Measurements from ENCODE around the gene C11orf86.
"Not testable (repeated sequence)": the region's sequence is repeated elsewhere in the genome, so short reads cannot be mapped to it uniquely, and the experiment has no call there.

Gene C11orf86

DNA sequence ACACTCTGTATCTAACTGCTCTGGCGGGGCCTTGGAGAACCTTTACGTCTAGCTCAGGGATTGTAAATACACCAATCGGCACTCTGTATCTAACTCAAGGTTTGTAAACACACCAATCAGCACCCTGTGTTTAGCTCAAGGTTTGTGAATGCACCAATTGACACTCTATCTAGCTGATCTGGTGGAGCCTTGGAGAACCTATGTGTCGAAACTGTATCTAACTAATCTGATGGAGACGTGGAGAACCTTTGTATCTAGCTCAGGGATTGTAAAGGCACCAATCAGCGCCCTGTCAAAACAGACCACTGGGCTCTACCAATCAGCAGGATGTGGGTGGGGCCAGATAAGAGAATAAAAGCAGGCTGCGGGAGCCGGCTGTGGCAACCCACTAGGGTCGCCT is 14.3 kb downstream of the C11orf86 start:
- DNase-seq (ENCODE audit: low spot score) = not testable (repeated sequence)

DNA sequence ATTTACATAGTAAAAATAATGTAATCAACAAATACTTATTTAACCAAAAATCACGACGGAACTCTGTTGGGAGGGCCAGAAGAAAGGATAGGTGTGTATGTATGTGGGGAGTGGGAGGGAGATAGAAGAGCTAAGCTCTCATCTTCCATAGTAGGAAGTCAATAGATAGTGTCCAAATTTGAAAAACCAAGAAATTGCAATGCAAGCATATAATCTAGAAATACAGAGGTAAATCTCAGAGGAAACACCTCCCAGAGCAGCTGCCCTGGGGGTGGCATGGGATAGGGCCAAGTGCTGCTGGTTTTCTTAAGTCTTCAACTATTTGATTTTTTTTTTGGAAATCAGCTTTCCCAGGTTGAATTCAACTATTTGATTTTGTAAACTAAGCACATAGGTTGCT is 16.9 kb downstream of the C11orf86 start:
- DNase-seq (ENCODE audit: low spot score) = no peak

GRCh38 chr11:66996609-66997273 is 21.6 kb downstream of the C11orf86 start:
- DNase-seq (ENCODE audit: low spot score) = no peak

- no peak for DNase-seq (ENCODE audit: low spot score)
Measured at GRCh38 chr11:66999555-66999954, 24.5 kb downstream of the C11orf86 start.

GRCh38 chr11:67001332-67001731 is 26.2 kb downstream of the C11orf86 start:
- no peak for DNase-seq (ENCODE audit: low spot score)

- DNase-seq (ENCODE audit: low spot score) = no peak
Measured at GRCh38 chr11:67002297-67002913, 27.3 kb downstream of the C11orf86 start.

DNA sequence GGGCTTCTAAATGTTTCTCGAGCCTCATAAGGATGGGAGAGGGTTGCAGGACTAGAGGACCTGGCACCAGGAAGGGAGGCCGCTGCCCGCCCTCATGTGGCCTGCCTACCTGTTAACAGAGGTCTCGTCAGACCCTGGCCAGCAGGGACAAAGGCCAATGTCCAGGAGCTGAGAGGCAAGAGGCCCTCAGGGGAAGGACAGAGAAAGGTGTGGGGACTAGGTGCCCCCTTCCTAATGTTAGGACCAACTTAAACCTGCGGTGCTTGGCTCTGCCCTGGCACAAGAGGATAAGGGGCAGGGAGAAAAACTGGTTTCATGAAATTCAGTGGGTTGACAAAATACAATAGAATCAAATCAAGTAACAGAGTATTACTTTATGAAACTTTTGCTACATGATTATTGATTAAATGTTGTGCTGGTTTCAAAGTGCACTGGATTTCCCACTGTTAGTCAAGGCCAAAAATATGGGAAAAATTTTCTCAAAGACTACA is 27.9 kb downstream of the C11orf86 start:
- no peak for DNase-seq (ENCODE audit: low spot score)

DNA sequence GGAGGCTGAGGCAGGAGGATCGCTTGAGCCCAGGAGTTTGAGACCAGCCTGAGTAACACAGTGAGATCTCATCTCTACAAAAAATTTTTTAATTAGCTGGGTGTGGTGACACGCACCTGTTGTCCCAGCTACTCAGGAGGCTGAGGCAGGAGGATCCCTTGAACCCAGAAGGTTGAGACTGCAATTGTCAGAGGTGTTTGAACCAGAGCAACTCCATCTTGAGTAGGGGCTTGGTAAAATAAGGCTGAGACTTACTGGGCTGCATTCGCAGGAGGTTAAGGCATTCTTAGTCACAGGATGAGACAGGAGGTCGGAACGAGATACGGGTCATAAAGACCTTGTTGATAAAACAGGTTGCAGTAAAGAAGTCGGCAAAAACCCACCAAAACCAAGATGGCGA is 30.1 kb downstream of the C11orf86 start:
- DNase-seq (ENCODE audit: low spot score) = not testable (repeated sequence)

DNA sequence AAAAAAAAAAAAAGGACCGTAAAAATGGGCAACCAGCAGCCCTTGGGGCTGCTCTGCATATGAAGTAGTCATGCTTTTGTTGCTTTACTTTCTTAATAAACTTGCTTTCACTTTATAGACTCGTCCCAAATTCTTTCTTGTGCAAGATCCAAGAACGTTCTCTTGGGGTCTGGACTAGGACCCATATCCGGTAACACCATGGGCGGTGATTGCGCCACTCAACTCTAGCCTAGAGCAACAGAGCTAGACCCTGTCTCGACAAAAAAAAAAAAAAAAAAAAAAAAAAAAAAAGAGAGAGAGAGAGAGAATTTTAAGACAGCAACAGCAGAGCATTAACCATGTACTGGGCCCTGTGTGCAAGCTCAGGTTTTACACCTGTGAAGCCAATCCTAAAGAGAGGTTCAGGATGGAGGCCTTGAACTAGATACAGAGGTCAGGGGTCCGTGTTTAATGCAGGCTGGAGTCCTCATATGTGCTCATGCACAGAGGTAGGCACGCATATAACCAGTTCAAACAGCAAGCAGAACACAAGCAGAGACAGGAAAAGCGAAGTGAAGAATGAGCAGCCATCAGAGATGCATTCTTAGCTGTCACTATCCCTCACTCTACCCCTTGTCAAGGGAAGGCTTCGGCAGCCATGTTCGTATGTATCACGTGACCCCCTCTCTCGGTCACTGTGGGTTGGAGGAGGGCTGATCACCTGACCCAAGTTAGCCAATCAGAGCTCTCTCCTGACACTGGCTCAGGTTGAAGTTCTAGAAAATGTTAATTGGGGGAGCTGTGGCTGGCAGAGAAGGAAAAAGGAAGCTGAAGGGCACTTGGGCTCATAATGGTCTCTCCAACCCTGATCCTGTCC is 31.2 kb downstream of the C11orf86 start:
- DNase-seq (ENCODE audit: low spot score) = no peak

GRCh38 chr11:67007126-67007525 is 32.0 kb downstream of the C11orf86 start:
- no peak for DNase-seq (ENCODE audit: low spot score)

- DNase-seq (ENCODE audit: low spot score) = no peak
Measured at GRCh38 chr11:67010296-67010905, 35.3 kb downstream of the C11orf86 start.

DNA sequence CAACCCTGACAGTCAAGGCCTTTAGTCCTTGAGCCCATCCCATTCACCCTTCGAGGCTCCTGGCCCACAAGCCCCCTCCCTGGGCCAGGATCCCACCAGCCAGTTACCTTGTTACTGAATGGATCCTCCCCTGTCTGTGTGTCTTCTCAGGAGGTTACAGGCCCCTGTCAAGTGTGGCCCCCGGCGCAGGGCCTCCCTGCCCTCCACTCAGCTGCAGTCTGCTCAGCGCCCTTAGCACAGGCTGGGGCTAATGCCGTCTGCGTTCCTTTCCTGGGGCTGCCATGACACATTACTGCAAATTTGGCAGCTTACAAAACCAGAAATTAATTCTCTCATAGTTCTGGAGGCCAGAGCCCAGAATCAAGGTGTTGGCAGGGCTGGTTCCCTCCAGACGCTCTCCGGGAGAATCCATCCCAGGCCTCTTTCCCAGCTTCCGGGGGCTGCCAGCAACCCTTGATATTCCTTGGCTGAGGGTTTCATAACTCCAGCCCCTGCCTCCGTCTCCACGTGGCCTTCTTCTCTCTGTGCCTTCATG is 38.5 kb downstream of the C11orf86 start:
- no peak for DNase-seq (ENCODE audit: low spot score)

- no peak for DNase-seq (ENCODE audit: low spot score)
Measured at GRCh38 chr11:67014343-67014742, 39.2 kb downstream of the C11orf86 start.

DNA sequence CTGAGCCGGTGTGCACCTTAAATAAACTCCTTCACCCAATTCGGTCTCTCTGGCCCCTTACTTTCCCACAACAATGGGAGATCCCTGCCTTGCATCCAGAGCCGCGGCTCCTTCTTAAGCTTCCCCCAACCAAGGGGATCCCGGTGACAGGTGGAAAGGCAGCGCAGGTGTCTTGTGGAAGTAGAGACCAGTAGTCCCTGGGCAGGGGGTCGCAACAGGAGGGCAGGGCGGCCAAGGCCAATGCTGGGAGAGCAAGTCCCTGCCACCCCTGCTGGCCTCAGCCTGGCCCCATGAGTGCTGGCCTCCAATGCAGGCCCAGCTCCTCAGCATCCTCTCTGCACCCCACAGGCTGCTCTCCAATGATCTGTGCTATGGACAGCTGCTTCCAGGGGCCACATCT is 39.9 kb downstream of the C11orf86 start:
- no peak for DNase-seq (ENCODE audit: low spot score)

GRCh38 chr11:67016550-67016949 is 41.4 kb downstream of the C11orf86 start:
- no peak for DNase-seq (ENCODE audit: low spot score)

- DNase-seq (ENCODE audit: low spot score) = no peak
Measured at GRCh38 chr11:67020949-67021348, 45.8 kb downstream of the C11orf86 start.

GRCh38 chr11:67022341-67022933 is 47.3 kb downstream of the C11orf86 start:
- DNase-seq (ENCODE audit: low spot score) = peak; percentile 14

DNA sequence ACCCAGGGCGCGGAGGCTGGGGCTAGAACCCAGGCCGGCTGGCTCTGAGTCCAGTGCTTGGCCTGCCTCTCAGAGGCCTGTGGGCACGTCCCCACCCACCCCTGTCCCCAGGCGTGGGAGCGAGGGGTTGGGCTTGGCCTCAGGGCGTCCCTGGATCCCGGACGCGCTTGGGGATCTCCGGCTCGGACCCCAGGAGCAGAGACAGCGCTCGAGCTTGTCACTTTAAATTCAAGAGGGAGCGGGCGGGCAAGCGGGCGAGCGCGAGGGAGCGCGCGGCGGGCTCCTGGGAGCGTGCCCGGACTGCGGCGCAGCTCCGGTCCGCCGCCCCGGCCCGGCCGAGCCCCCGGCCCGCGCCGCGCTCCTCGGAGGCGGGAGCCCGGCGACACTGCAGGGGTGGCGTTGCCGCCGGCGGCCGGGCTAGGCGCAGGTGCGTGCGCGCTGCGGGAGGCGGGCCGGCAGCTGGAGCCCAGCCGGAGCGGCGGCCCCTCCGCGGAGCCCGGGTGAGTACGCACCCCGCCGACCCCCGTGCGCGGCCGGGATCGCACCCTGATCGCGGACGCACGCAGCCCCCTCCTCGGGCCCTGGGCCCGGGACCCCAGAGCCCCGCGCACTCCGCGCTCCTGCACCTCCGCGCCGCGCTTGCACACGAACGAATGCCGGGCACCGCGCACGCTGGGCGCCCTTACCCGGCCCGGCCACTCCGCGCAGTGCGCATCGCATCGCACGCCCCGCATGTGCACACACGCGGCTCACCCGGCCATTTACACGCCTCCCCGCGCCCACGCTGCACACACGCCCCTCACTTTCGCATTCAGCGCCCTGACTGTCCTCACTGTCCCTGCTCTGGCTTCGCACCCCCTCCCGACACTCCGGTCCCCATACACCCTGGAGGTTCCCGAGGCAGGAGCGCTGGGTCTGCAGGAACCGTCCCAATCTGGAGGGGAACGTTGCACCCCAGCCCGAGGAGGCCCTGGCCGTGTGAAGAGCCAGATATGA is 48.2 kb downstream of the C11orf86 start, which contains the start of gene SYT12:
SYT12 (plus strand) TSS at position 174 of the 996 bp plus-strand sequence. CDS start 7,011 bp downstream, outside the sequence.
- no peak for DNase-seq (ENCODE audit: low spot score)

DNA sequence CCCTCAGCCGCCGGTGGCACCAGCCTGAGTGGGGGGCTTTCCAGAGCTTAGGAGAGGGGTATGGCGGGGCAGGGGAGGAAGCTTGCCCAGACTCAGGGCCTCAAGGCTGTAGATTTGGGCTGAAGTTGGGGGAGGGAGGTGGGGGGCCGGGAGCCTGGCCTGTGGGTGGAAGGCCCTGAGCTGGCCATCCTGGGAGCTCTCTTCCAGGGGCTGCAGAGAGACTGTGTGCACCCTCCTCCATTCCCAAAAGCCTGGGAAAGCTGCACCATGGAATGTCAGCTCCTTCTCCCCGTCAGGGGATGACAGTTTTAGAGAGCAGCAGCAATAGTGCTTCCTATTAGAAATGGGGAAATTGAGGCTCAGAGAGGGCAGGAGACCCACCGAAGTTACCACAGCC is 48.9 kb downstream of the C11orf86 start:
- no peak for DNase-seq (ENCODE audit: low spot score)

- DNase-seq (ENCODE audit: low spot score) = no peak
Measured at GRCh38 chr11:67024410-67024809, 49.3 kb downstream of the C11orf86 start.

Measured in kidney capillary endothelial cell (primary cell).